ENCODE measurements around the gene INPP5E. TPM values are rescaled to one million over a fixed set of nuclear protein-coding genes. Genes with fewer than 3 reads are reported as not detected.

The INPP5E gene
- total and polyA plus RNA-seq, 12 donors: 6.6 to 16.8 (median 9.3) TPM

- no peak for ATAC-seq
These were observed 32.3 kb upstream of the INPP5E start for GRCh38 chr9:136471802-136472487.

DNA sequence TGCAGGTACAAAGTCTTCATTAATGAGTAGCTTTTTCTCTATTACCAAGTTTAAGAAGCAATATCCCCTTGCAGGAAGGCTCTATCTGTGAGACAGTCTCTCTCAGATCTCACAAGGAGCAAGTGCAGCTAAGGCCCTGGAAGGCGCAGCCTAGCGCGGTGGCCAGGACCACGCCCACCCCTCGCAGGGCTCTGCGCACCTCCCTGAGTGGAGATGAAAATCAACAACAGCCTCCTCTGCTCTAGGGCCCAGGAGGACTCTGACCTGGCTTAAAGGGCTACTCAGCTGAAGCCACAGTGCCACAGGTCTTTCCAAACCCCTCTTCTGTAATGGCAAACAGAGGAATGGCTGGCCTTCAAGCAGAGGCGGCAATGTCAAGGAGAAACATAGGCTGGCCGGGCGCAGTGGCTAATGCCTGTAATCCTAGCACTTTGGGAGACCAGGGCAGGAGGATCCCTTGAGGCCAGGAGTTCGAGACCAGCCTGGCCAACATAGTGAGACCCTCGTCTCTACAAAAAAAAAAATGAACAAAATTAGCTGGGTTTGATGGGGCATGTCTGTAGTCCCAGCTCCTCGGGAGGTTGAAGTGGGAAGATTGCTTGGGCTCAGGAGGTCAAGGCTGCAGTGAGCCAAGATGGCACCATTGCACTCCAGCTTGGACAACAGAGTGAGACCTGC, 31.3 kb upstream of the INPP5E start:
- H3K4me3 ChIP-seq: no peak overlapping the region
- no peaks in the 10 kb centered on the region for H3K4me1 ChIP-seq
- WGBS, 2 donors: 93% methylated on average over 12 of the region's 12 CpGs
- TF ChIP-seq CTCF (IDR thresholded peaks at IDR 0.05): no peak
- peaks cover 19 to 100% (median 80%) of the 10 kb centered on the region in 9 donors for H3K36me3 ChIP-seq
- H3K27me3 ChIP-seq: no peaks in the 10 kb centered on the region
- H3K9me3 ChIP-seq: no peaks in the 10 kb centered on the region
- intact Hi-C loops (cut with DNase I): no loop called here
- no peak overlapping the region for H3K27ac ChIP-seq
- DNase-seq (no peak), ATAC-seq (no peak)

More at GRCh38 chr9:136471802-136472487, 32.3 kb upstream of the INPP5E start:
- peaks cover 14 to 100% (median 79%) of the 10 kb centered on the region in 9 donors for H3K36me3 ChIP-seq
- no peak overlapping the region for H3K4me3 ChIP-seq
- 93 to 95% methylated on average over 19 of the region's 19 CpGs for WGBS, 2 donors
- intact Hi-C loops (cut with DNase I): no loop called here
- DNase-seq: no peak
- H3K27me3 ChIP-seq: no peaks in the 10 kb centered on the region
- H3K9me3 ChIP-seq: no peaks in the 10 kb centered on the region
- TF ChIP-seq CTCF (IDR thresholded peaks at IDR 0.05): no peak
- H3K4me1 ChIP-seq: no peaks in the 10 kb centered on the region
- H3K27ac ChIP-seq: no peak overlapping the region

DNA sequence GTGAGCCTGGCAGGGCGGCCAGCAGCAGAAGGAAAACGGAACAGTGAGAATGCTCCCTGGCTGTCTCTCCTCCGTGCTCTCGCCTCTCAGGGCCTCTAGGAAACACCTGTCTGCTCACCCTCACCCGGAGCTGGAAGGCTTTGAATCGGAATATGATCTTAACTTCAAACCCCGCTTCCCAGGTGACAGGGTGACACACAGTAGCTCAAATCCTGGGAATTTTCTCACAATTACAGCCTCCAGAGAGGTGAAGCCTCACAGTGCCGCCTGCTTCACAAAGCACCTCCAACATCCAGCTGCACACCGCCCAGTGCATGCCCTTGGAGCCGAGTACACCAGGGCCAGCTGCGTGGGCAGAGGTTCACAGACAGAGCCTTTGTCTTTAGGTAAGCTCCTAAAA, 30.7 kb upstream of the INPP5E start:
- intact Hi-C loops (cut with DNase I): no loop called here
- ATAC-seq (no peak), DNase-seq (no peak)
- no peak for TF ChIP-seq CTCF (IDR thresholded peaks at IDR 0.05)
- Histone ChIP-seq H3K36me3 (peaks cover 19 to 100% (median 83%) of the 10 kb centered on the region in 9 donors), H3K4me1 (no peaks in the 10 kb centered on the region), H3K4me3 (no peak overlapping the region), H3K9me3 (no peaks in the 10 kb centered on the region), H3K27me3 (no peaks in the 10 kb centered on the region), H3K27ac (no peak overlapping the region)
- 90 to 95% methylated on average over 11 of the region's 11 CpGs for WGBS, 2 donors

- H3K27ac ChIP-seq: no peak overlapping the region
- DNase-seq: no peak
- intact Hi-C loops (cut with DNase I): no loop called here
- 87 to 88% methylated on average over 15 of the region's 15 CpGs for WGBS, 2 donors
- no peak for TF ChIP-seq CTCF (IDR thresholded peaks at IDR 0.05)
- H3K27me3 ChIP-seq: no peaks in the 10 kb centered on the region
- H3K4me1 ChIP-seq: no peaks in the 10 kb centered on the region
- ATAC-seq: no peak
- H3K4me3 ChIP-seq: no peak overlapping the region
- H3K9me3 ChIP-seq: no peaks in the 10 kb centered on the region
- peaks cover 15 to 100% (median 85%) of the 10 kb centered on the region in 9 donors for H3K36me3 ChIP-seq
These were observed 28.1 kb upstream of the INPP5E start for GRCh38 chr9:136467766-136468165.

Data from heart right ventricle (tissue), 16 donors.